ENCODE data around the gene NKAIN1. TPM values are rescaled to one million over a fixed set of nuclear protein-coding genes. Genes with fewer than 3 reads are reported as not detected.

The NKAIN1 gene
- total and polyA plus RNA-seq, 10 donors: 0.08 TPM; not detected in 9

DNA sequence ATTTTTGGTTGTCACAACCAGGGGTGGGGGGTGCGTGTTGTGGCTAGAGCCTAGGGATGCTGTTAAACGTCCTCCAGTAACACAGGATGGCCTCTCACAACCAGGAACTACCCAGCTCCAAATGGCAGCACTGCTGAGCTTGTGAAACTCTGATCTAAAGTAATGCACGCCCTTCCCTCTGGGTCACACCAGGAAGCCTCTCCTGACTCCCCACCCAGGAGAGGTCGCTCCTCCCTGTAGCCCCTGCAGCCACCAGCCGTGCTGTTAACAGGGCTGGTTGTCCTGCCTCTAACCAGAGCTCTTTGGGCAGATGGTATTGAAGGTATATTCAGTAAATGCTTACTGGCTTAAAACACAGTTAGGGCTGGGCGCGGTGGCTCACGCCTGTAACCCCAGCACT lies 73.2 kb downstream of the NKAIN1 start:
- no peaks in the 10 kb centered on the region for H3K36me3 ChIP-seq
- intact Hi-C loops (cut with DNase I; ENCODE audit: low total_unique reads): no loop called here
- H3K4me1 ChIP-seq: peaks cover 0 to 11% (median 0%) of the 10 kb centered on the region in 6 donors
- H3K4me3 ChIP-seq: no peak overlapping the region
- no peak overlapping the region for H3K27ac ChIP-seq
- TF ChIP-seq POLR2AphosphoS5 (IDR thresholded peaks at IDR 0.05) (no peak), POLR2A (IDR thresholded peaks at IDR 0.05) (no peak)
- TF ChIP-seq, protein P1, sequence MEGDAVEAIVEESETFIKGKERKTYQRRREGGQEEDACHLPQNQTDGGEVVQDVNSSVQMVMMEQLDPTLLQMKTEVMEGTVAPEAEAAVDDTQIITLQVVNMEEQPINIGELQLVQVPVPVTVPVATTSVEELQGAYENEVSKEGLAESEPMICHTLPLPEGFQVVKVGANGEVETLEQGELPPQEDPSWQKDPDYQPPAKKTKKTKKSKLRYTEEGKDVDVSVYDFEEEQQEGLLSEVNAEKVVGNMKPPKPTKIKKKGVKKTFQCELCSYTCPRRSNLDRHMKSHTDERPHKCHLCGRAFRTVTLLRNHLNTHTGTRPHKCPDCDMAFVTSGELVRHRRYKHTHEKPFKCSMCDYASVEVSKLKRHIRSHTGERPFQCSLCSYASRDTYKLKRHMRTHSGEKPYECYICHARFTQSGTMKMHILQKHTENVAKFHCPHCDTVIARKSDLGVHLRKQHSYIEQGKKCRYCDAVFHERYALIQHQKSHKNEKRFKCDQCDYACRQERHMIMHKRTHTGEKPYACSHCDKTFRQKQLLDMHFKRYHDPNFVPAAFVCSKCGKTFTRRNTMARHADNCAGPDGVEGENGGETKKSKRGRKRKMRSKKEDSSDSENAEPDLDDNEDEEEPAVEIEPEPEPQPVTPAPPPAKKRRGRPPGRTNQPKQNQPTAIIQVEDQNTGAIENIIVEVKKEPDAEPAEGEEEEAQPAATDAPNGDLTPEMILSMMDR (IDR thresholded peaks at IDR 0.05 in 8 of 11, conservative IDR thresholded peaks at IDR 0.05 in 3 of 11): no peak
- peaks cover 0 to 12% (median 0%) of the 10 kb centered on the region in 7 donors for H3K27me3 ChIP-seq (replicated peaks in 1 of 7)
- no peak for DNase-seq
- WGBS, 5 donors: 64 to 80% (median 67%) methylated on average over 5 to 8 of the region's 8 CpGs
- no peaks in the 10 kb centered on the region for H3K9me3 ChIP-seq

DNA sequence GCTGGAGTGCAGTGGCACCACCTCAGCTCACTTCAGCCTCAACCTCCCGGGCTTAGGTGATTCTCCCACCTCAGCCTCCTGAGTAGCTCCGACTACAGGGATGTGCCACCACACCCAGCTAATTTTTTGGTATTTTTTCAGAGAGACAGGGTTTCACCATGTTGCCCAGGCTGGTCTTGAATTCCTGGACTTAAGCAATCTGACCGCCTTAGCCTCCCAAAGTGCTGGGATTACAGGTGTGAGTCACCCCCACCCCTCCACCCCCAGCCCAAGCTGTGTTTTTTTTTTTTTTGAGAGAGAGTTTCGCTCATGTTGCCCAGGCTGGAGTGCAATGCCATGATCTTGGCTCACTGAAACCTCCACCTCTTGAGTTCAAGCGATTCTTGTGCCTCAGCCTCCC lies 75.4 kb downstream of the NKAIN1 start:
- Histone ChIP-seq H3K36me3 (no peaks in the 10 kb centered on the region), H3K27me3 (replicated peaks in 1 of 7) (peaks cover 0 to 12% (median 0%) of the 10 kb centered on the region in 7 donors), H3K9me3 (no peaks in the 10 kb centered on the region), H3K27ac (no peak overlapping the region), H3K4me3 (no peak overlapping the region), H3K4me1 (peaks cover 0 to 7% (median 0%) of the 10 kb centered on the region in 6 donors)
- no peak for DNase-seq
- WGBS, 5 donors: 69 to 89% (median 78%) methylated on average over 5 of the region's 5 CpGs
- TF ChIP-seq POLR2AphosphoS5 (IDR thresholded peaks at IDR 0.05): no peak
- TF ChIP-seq POLR2A (IDR thresholded peaks at IDR 0.05): no peak
- TF ChIP-seq, protein P1 (IDR thresholded peaks at IDR 0.05 in 8 of 11, conservative IDR thresholded peaks at IDR 0.05 in 3 of 11): no peak
- intact Hi-C loops (cut with DNase I; ENCODE audit: low total_unique reads): no loop called here

DNA sequence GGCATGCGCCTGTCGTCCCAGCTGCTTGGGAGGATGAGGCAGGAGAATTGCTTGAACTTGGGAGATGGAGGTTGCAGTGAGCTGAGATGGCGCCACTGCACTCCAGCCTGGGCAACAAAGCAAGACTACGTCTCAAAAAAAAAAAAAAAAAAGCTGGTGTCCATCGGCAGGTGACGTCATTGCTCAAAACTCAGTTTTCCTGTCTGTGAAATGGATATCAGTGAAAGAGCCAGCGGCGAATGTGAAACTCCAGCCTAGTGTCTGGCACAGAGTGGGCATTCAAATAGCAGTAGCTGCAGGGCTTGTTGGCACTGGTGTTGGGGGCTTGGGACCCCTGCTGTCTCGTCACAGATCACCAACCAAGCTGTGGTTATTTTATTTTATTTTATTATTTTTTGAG lies 75.8 kb downstream of the NKAIN1 start:
- no peaks in the 10 kb centered on the region for H3K36me3 ChIP-seq
- peaks cover 0 to 7% (median 0%) of the 10 kb centered on the region in 6 donors for H3K4me1 ChIP-seq
- intact Hi-C loops (cut with DNase I; ENCODE audit: low total_unique reads): no loop called here
- no peak overlapping the region for H3K4me3 ChIP-seq
- DNase-seq: no peak
- H3K9me3 ChIP-seq: no peaks in the 10 kb centered on the region
- H3K27me3 ChIP-seq (replicated peaks in 1 of 7): peaks cover 0 to 12% (median 0%) of the 10 kb centered on the region in 7 donors
- no peak overlapping the region for H3K27ac ChIP-seq
- TF ChIP-seq, protein P1 (IDR thresholded peaks at IDR 0.05 in 8 of 11, conservative IDR thresholded peaks at IDR 0.05 in 3 of 11): no peak
- TF ChIP-seq POLR2AphosphoS5 (IDR thresholded peaks at IDR 0.05) (no peak), POLR2A (IDR thresholded peaks at IDR 0.05) (no peak)
- 82 to 91% (median 90%) methylated on average over 9 of the region's 9 CpGs for WGBS, 5 donors

DNA sequence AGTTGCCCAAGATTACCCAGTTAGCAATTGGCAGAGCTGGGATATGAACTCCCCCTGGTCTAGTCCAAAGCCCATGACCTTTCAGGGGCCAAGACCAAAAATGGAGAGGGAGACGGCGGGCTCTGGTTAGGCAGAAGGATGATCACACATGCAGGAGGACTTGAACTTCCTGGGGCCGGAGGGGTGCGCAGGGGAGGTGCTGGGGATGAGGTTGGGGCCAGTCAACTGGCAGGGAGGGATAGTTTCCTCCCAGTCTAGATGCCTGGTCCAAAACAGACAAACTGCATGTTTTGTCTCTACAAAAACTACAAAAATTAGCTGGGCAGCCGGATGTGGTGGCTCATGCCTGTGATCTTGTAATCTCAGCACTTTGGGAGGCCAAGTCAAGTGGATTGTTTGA lies 78.1 kb downstream of the NKAIN1 start:
- WGBS, 5 donors: 76 to 89% (median 82%) methylated on average over 5 of the region's 5 CpGs
- Histone ChIP-seq H3K27me3 (replicated peaks in 1 of 7) (peaks cover 0 to 12% (median 0%) of the 10 kb centered on the region in 7 donors), H3K4me1 (peaks cover 0 to 7% (median 0%) of the 10 kb centered on the region in 6 donors), H3K36me3 (no peaks in the 10 kb centered on the region), H3K4me3 (no peak overlapping the region), H3K27ac (no peak overlapping the region), H3K9me3 (no peaks in the 10 kb centered on the region)
- intact Hi-C loops (cut with DNase I; ENCODE audit: low total_unique reads): no loop called here
- no peak for TF ChIP-seq POLR2AphosphoS5 (IDR thresholded peaks at IDR 0.05)
- TF ChIP-seq, protein P1 (IDR thresholded peaks at IDR 0.05 in 8 of 11, conservative IDR thresholded peaks at IDR 0.05 in 3 of 11): no peak
- no peak for TF ChIP-seq POLR2A (IDR thresholded peaks at IDR 0.05)
- no peak for DNase-seq
